PC-9 (cell line): ENCODE measurements around the gene LRRC1. TPM values are rescaled to one million over a fixed set of nuclear protein-coding genes. Genes with fewer than 3 reads are reported as not detected.
A peak's percentile ranks its signal among the peaks of the same experiment; 100 is the strongest.

Source experiments
- BruUV-seq: library from RNA; stranded (reverse); fragments of 400-500 nt; replicated peaks from 2 replicates; lab custom pipeline; 2021; lab: Mats Ljungman, UMichigan
- CTCF ChIA-PET: fragments of 300-600 bp; sonication (Branson Sonifier 250); formaldehyde crosslinking; loops from one replicate; lab custom pipeline; 2022; ENCODE audit warnings: antibody characterized with exemption; lab: Charles Lee
- POLR2A ChIA-PET: fragments of 300-600 bp; sonication (Branson Sonifier 250); formaldehyde crosslinking; loops from one replicate; lab custom pipeline; 2022; ENCODE audit warnings: antibody characterized with exemption; ENCODE audit not compliant: unreplicated experiment; lab: Charles Lee
- DNase-seq, 2 experiments: peaks; one replicate each; pipeline versions ENCODE4 v3.0.0 to v3.0.0-alpha.2; 2015 to 2022; ENCODE audit warnings: mixed read lengths in 1 of 2
- H2AFZ ChIP-seq: fragments of 200-600 bp; sonication (generic); 2 replicates; pipeline ENCODE4 v1.8.1; 2017; ENCODE audit warnings: antibody characterized with exemption
- H3F3A ChIP-seq: fragments of 200-600 bp; sonication (generic); 2 replicates; pipeline ENCODE4 v1.8.1; 2017; ENCODE audit warnings: antibody characterized with exemption, mild to moderate bottlenecking, low read depth; ENCODE audit not compliant: insufficient read depth
- H3K27ac ChIP-seq: fragments of 200-600 bp; sonication (generic); 2 replicates; pipeline ENCODE4 v1.6.1; 2016; ENCODE audit warnings: mixed run types
- H3K27me3 ChIP-seq: fragments of 200-600 bp; sonication (generic); 2 replicates; pipeline ENCODE4 v1.6.1; 2016; ENCODE audit warnings: low read depth, mixed run types; ENCODE audit not compliant: insufficient read depth
- H3K36me3 ChIP-seq: fragments of 200-600 bp; sonication (generic); 2 replicates; pipeline ENCODE4 v1.6.1; 2016; ENCODE audit warnings: low read depth, mixed run types
- H3K4me1 ChIP-seq: fragments of 200-600 bp; sonication (generic); replicated peaks from 2 replicates; pipeline ENCODE4 v1.6.1; 2016; ENCODE audit warnings: mixed run types; ENCODE audit not compliant: insufficient read depth
- H3K4me2 ChIP-seq: fragments of 200-600 bp; sonication (generic); 2 replicates; pipeline ENCODE4 v1.6.1; 2017; ENCODE audit warnings: mixed run types
- H3K4me3 ChIP-seq: fragments of 200-600 bp; sonication (generic); 2 replicates; pipeline ENCODE4 v1.6.1; 2016; ENCODE audit warnings: mixed run types
- H3K79me2 ChIP-seq: fragments of 200-600 bp; sonication (generic); 2 replicates; pipeline ENCODE4 v1.6.1; 2017; ENCODE audit warnings: low read depth, mixed run types
- H3K9me2 ChIP-seq: fragments of 200-600 bp; sonication (generic); 2 replicates; pipeline ENCODE4 v1.8.1; 2017; ENCODE audit warnings: mild to moderate bottlenecking; ENCODE audit not compliant: insufficient read depth
- H3K9me3 ChIP-seq: fragments of 200-600 bp; sonication (generic); 2 replicates; pipeline ENCODE4 v1.8.1; 2016; ENCODE audit warnings: low read depth; ENCODE audit not compliant: insufficient read depth
- H4K20me1 ChIP-seq: fragments of 200-600 bp; sonication (generic); 2 replicates; pipeline ENCODE4 v1.8.1; 2017; ENCODE audit not compliant: insufficient read depth
- EZH2 ChIP-seq: fragments of 200-600 bp; sonication (generic); IDR thresholded peaks from 2 replicates; pipeline ENCODE4 v1.8.0; 2017; ENCODE audit warnings: antibody characterized with exemption, low read depth
- intact Hi-C: fragments of 100-400 bp; cut with micrococcal nuclease; formaldehyde crosslinking; loops from one replicate; pipeline ENCODE4 v1.10.0; 2022; ENCODE audit not compliant: unreplicated experiment
- total RNA-seq: library from RNA; stranded (reverse); gene quantifications from 2 replicates; pipeline ENCODE4 v1.2.3, GENCODE V29; 2021
- TF ChIP-seq, protein P1 (sequence below): fragments of 200-600 bp; sonication (generic); conservative IDR thresholded peaks from 2 replicates; pipeline ENCODE4 v1.6.1; 2017; ENCODE audit warnings: mixed run types, antibody characterized with exemption, mild to moderate bottlenecking, moderate library complexity

Gene LRRC1
- total RNA-seq, 1 experiment from 2014 or later: 26.4 TPM

DNA sequence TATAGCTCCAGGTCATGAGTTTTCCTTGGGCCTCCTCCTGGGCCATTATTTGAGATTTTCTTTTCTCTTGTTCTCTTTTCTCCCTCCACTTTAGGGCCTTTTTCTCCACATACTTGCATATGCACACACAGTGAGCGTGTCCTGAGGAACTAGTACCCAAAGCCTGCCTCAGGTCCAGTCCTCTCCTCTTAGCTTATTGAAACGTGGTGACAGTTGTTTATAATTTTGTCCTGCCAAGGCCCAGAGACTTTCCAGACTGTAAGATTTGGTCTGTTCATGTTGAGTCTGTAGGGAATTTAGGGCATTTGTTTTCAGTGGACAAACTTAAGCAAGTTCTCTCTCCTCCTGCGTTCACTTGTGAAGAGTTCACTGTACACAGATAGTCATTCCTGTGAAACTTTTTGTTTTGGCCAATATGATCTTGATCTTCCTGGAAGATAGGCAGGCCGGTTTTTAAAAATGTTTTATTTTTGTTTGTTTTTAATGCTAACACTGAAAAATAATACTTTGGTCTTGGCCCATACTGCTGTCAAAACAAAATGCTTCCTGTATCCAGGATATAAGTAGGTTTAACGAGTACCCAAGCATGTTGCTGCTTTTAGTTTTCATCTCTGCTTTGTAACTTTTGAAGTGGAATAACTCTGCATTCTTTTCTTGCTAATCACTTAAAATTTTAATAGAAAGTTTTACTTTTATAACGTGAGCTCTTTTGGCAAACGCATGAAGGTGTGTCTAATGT lies 20.7 kb downstream of the LRRC1 start:
- DNase-seq: peak in 1 of 2 experiments; percentile 50
- intact Hi-C loops: no loop called here
- Histone ChIP-seq H3K79me2 (peaks cover 82% of the 10 kb centered on the region), H4K20me1 (peaks cover 3% of the 10 kb centered on the region; the same call in 1 of the 2 replicates), H3K36me3 (no peaks in the 10 kb centered on the region), H3K27ac (no peak overlapping the region), H3K9me2 (0 out of 2 replicates have a peak, but pooled peaks cover 3% of the 10 kb centered on the region), H3F3A (peaks cover 5% of the 10 kb centered on the region; the same call in 1 of the 2 replicates), H3K4me1 (peaks cover 36% of the 10 kb centered on the region), H3K4me2 (no peak overlapping the region), H2AFZ (no peak overlapping the region), H3K27me3 (no peaks in the 10 kb centered on the region), H3K4me3 (no peak overlapping the region), H3K9me3 (no peaks in the 10 kb centered on the region)
- CTCF ChIA-PET: no interaction called here
- TF ChIP-seq EZH2: no peak
- TF ChIP-seq, protein P1, sequence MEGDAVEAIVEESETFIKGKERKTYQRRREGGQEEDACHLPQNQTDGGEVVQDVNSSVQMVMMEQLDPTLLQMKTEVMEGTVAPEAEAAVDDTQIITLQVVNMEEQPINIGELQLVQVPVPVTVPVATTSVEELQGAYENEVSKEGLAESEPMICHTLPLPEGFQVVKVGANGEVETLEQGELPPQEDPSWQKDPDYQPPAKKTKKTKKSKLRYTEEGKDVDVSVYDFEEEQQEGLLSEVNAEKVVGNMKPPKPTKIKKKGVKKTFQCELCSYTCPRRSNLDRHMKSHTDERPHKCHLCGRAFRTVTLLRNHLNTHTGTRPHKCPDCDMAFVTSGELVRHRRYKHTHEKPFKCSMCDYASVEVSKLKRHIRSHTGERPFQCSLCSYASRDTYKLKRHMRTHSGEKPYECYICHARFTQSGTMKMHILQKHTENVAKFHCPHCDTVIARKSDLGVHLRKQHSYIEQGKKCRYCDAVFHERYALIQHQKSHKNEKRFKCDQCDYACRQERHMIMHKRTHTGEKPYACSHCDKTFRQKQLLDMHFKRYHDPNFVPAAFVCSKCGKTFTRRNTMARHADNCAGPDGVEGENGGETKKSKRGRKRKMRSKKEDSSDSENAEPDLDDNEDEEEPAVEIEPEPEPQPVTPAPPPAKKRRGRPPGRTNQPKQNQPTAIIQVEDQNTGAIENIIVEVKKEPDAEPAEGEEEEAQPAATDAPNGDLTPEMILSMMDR: no peak
- POLR2A ChIA-PET: interaction anchor here (0.5 kb wide), 1 partner anchor 110 kb away, joined by 3 read pairs; no protein-coding TSS in a partner anchor
- no TSS peak for BruUV-seq

DNA sequence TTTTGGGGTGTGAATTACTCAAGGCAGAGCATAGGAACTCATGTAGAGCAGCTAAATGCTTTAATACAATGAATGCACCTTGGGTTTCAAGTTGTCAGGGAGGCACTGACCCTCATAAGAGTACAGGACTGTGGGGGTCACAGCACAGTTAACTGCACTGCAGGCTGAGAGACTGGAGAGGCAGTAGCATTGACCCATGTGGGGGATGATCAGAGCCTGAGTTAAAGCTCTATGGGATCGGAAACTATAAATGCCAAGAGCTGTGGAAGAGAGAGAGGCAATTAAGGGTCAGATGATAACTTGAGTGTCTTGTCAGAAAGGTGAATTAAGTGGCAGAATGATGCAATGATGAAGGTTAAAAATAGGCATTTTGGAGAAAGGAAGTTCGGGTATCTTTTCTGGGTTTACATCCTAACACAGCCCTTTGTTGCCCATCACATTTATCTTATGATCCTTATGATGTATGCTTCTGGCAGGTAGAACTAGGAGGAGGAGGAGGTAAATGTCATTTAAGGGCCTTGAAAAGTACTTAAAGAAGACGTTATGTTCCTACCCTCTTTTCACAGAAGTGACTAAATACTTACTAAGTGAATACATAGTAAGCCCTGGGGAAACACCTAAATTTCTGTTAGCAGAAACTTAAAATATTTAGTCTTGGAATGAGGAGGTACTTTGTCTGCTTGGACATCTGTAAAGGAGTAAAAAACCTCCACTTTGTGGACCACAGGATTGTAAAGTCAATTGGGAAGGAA lies 24.2 kb downstream of the LRRC1 start:
- no peaks in the 10 kb centered on the region; the same call in 1 of the 2 replicates for H3F3A ChIP-seq
- H3K9me2 ChIP-seq: 0 out of 2 replicates have a peak, but pooled peaks cover 3% of the 10 kb centered on the region
- peaks cover 86% of the 10 kb centered on the region for H3K79me2 ChIP-seq
- no peaks in the 10 kb centered on the region for H3K9me3 ChIP-seq
- no peak overlapping the region for H2AFZ ChIP-seq
- H4K20me1 ChIP-seq: no peaks in the 10 kb centered on the region; the same call in 1 of the 2 replicates
- no peaks in the 10 kb centered on the region for H3K36me3 ChIP-seq
- no TSS peak for BruUV-seq
- ChIA-PET CTCF (no interaction called here), POLR2A (no interaction called here)
- H3K27me3 ChIP-seq: no peaks in the 10 kb centered on the region
- H3K4me3 ChIP-seq: no peak overlapping the region
- DNase-seq: no peak
- intact Hi-C loops: no loop called here
- no peak overlapping the region for H3K4me2 ChIP-seq
- H3K27ac ChIP-seq: no peak overlapping the region
- H3K4me1 ChIP-seq: peaks cover 7% of the 10 kb centered on the region; the same call in 1 of the 2 replicates
- TF ChIP-seq, protein P1: no peak
- no peak for TF ChIP-seq EZH2

- Histone ChIP-seq H3K9me3 (no peaks in the 10 kb centered on the region), H3K4me1 (peaks cover 15% of the 10 kb centered on the region), H2AFZ (no peak overlapping the region), H3K9me2 (0 out of 2 replicates have a peak, but pooled peaks cover 3% of the 10 kb centered on the region), H3K4me3 (no peak overlapping the region), H3F3A (peaks cover 3% of the 10 kb centered on the region; the same call in 1 of the 2 replicates), H3K79me2 (peaks cover 86% of the 10 kb centered on the region), H3K36me3 (no peaks in the 10 kb centered on the region), H3K4me2 (no peak overlapping the region), H4K20me1 (no peaks in the 10 kb centered on the region), H3K27ac (no peak overlapping the region), H3K27me3 (no peaks in the 10 kb centered on the region)
- BruUV-seq: no TSS peak
- TF ChIP-seq, protein P1: no peak
- TF ChIP-seq EZH2: no peak
- no peak for DNase-seq
- ChIA-PET POLR2A (no interaction called here), CTCF (no interaction called here)
- intact Hi-C loops: no loop called here
These were observed 27.8 kb downstream of the LRRC1 start for GRCh38 chr6:53822401-53823125.
